Smooth muscle cell (in vitro differentiated cells): Measurements from ENCODE around the gene DPCD. TPM values are rescaled to one million over a fixed set of nuclear protein-coding genes. Genes with fewer than 3 reads are reported as not detected.

Source experiments
- DNase-seq: peaks from one replicate; lab custom pipeline; 2025; ENCODE audit not compliant: unreplicated experiment; lab: John Stamatoyannopoulos, UW
- H2AFZ ChIP-seq: fragments of 200-600 bp; sonication (generic); 2 replicates; pipeline ENCODE4 v1.6.0; 2016; ENCODE audit warnings: antibody characterized with exemption, low read depth, mild to moderate bottlenecking
- H3F3A ChIP-seq: fragments of 200-600 bp; sonication (generic); 2 replicates; pipeline ENCODE4 v1.6.0; 2017; ENCODE audit warnings: antibody characterized with exemption, low read depth
- H3K27ac ChIP-seq: fragments of 200-600 bp; sonication (generic); 2 replicates; pipeline ENCODE4 v1.5.1; 2016; ENCODE audit warnings: low read depth, mild to moderate bottlenecking
- H3K27me3 ChIP-seq: fragments of 200-600 bp; sonication (generic); 2 replicates; pipeline ENCODE4 v1.6.1; 2016; ENCODE audit warnings: low read depth, mild to moderate bottlenecking
- H3K36me3 ChIP-seq: fragments of 200-600 bp; sonication (generic); 2 replicates; pipeline ENCODE4 v1.5.1; 2016; ENCODE audit warnings: low read depth
- H3K4me1 ChIP-seq: fragments of 200-600 bp; sonication (generic); 2 replicates; pipeline ENCODE4 v1.5.1; 2016; ENCODE audit warnings: low read depth
- H3K4me2 ChIP-seq: fragments of 200-600 bp; sonication (generic); 2 replicates; pipeline ENCODE4 v1.6.0; 2016; ENCODE audit warnings: mild to moderate bottlenecking
- H3K4me3 ChIP-seq: fragments of 200-600 bp; sonication (generic); 2 replicates; pipeline ENCODE4 v1.5.1; 2016; ENCODE audit warnings: mild to moderate bottlenecking
- H3K79me2 ChIP-seq: fragments of 200-600 bp; sonication (generic); 2 replicates; pipeline ENCODE4 v1.6.0; 2016; ENCODE audit warnings: low read depth, mild to moderate bottlenecking
- H3K9ac ChIP-seq: fragments of 200-600 bp; sonication (generic); 2 replicates; pipeline ENCODE4 v1.6.0; 2016; ENCODE audit warnings: low read depth
- H3K9me3 ChIP-seq: fragments of 200-600 bp; sonication (generic); replicated peaks from 2 replicates; pipeline ENCODE4 v1.5.1; 2016; ENCODE audit warnings: low read depth
- H4K20me1 ChIP-seq: fragments of 200-600 bp; sonication (generic); 2 replicates; pipeline ENCODE4 v1.6.0; 2016; ENCODE audit warnings: low read depth
- CTCF ChIP-seq: fragments of 200-600 bp; sonication (generic); IDR thresholded peaks from 2 replicates; pipeline ENCODE4 v1.5.1; 2017; ENCODE audit warnings: borderline replicate concordance, mild to moderate bottlenecking, antibody characterized with exemption; ENCODE audit not compliant: insufficient read depth, poor library complexity, severe bottlenecking
- WGBS: methylation state at CpG from one replicate; pipeline ENCODE4 v1.1.7; 2016; ENCODE audit warnings: low lambda C conversion rate; 5-methylcytosine and 5-hydroxymethylcytosine counted together
- polyA plus RNA-seq: library from polyadenylated mRNA; unstranded; fragments of >200 nt; fragmentation: Nextera tagmentation; extraction: Ambion mirVana; gene quantifications from 2 replicates; pipeline ENCODE4 v1.2.1, GENCODE V29; 2016
- total RNA-seq: library from RNA; depleted of rRNA; stranded (reverse); fragments of >200 nt; gene quantifications from 2 replicates; pipeline ENCODE4 v1.2.3, GENCODE V29; 2014

Gene DPCD
- total and polyA plus RNA-seq, 2 experiments from 2014 or later, result 116 to 150 TPM

GRCh38 chr10:101607124-101607523, 19.0 kb downstream of the DPCD start:
- Histone ChIP-seq H2AFZ (no peak overlapping the region), H3K9ac (no peak overlapping the region), H3K4me2 (no peak overlapping the region), H3K79me2 (no peaks in the 10 kb centered on the region), H3K4me1 (peaks cover 11% of the 10 kb centered on the region), H3K9me3 (no peaks in the 10 kb centered on the region), H3K27ac (no peak overlapping the region), H3F3A (no peaks in the 10 kb centered on the region), H4K20me1 (peaks cover 15% of the 10 kb centered on the region), H3K36me3 (no peaks in the 10 kb centered on the region), H3K27me3 (no peaks in the 10 kb centered on the region), H3K4me3 (no peak overlapping the region)
- whole genome bisulfite sequencing, result 32% methylated on average over 2 of the region's 2 CpGs
- no peak for TF ChIP-seq CTCF
- no peak for DNase-seq

- Histone ChIP-seq H2AFZ (no peak overlapping the region), H3K9me3 (no peaks in the 10 kb centered on the region), H3K36me3 (no peaks in the 10 kb centered on the region), H3F3A (no peaks in the 10 kb centered on the region), H3K9ac (no peak overlapping the region), H3K27ac (no peak overlapping the region), H3K4me1 (peaks cover 19% of the 10 kb centered on the region), H3K4me2 (no peak overlapping the region), H3K27me3 (no peaks in the 10 kb centered on the region), H4K20me1 (peaks cover 15% of the 10 kb centered on the region), H3K4me3 (no peak overlapping the region), H3K79me2 (no peaks in the 10 kb centered on the region)
- 56% methylated on average over 4 of the region's 4 CpGs for WGBS
- TF ChIP-seq CTCF, result no peak
- DNase-seq, result no peak
These were observed 21.4 kb downstream of the DPCD start for GRCh38 chr10:101609481-101609880.

GRCh38 chr10:101611096-101611905, 23.2 kb downstream of the DPCD start:
- no peak overlapping the region for H3K9ac ChIP-seq
- no peak overlapping the region for H2AFZ ChIP-seq
- no peak for DNase-seq
- TF ChIP-seq CTCF, result no peak
- H4K20me1 ChIP-seq, result peaks cover 15% of the 10 kb centered on the region
- H3K27me3 ChIP-seq, result no peaks in the 10 kb centered on the region
- no peaks in the 10 kb centered on the region for H3K36me3 ChIP-seq
- WGBS, result 91% methylated on average over 16 of the region's 16 CpGs
- H3K79me2 ChIP-seq, result no peaks in the 10 kb centered on the region
- H3F3A ChIP-seq, result no peaks in the 10 kb centered on the region
- H3K27ac ChIP-seq, result no peak overlapping the region
- no peaks in the 10 kb centered on the region for H3K9me3 ChIP-seq
- peaks cover 30% of the 10 kb centered on the region for H3K4me1 ChIP-seq
- H3K4me2 ChIP-seq, result no peak overlapping the region
- no peak overlapping the region for H3K4me3 ChIP-seq

GRCh38 chr10:101612086-101612485, 24.0 kb downstream of the DPCD start:
- Histone ChIP-seq H3K4me1 (peaks cover 31% of the 10 kb centered on the region), H4K20me1 (peaks cover 11% of the 10 kb centered on the region), H3K36me3 (no peaks in the 10 kb centered on the region), H3K4me2 (no peak overlapping the region), H3K79me2 (no peaks in the 10 kb centered on the region), H3K27ac (no peak overlapping the region), H3F3A (no peaks in the 10 kb centered on the region), H3K9me3 (no peaks in the 10 kb centered on the region), H2AFZ (no peak overlapping the region), H3K27me3 (no peaks in the 10 kb centered on the region), H3K9ac (no peak overlapping the region), H3K4me3 (no peak overlapping the region)
- 95% methylated on average over 6 of the region's 6 CpGs for WGBS
- DNase-seq, result no peak
- TF ChIP-seq CTCF, result no peak
